Smooth muscle cell (in vitro differentiated cells): ENCODE results near the gene NYAP1. TPM values are rescaled to one million over a fixed set of nuclear protein-coding genes. Genes with fewer than 3 reads are reported as not detected.
"Not testable (repeated sequence)": the region's sequence is repeated elsewhere in the genome, so short reads cannot be mapped to it uniquely, and the experiment has no call there.

ENCODE experiments used
- DNase-seq: peaks from one replicate; lab custom pipeline; 2025; ENCODE audit not compliant: unreplicated experiment; lab: John Stamatoyannopoulos, UW
- H2AFZ ChIP-seq: fragments of 200-600 bp; sonication (generic); 2 replicates; pipeline ENCODE4 v1.6.0; 2016; ENCODE audit warnings: antibody characterized with exemption, low read depth, mild to moderate bottlenecking
- H3F3A ChIP-seq: fragments of 200-600 bp; sonication (generic); 2 replicates; pipeline ENCODE4 v1.6.0; 2017; ENCODE audit warnings: antibody characterized with exemption, low read depth
- H3K27ac ChIP-seq: fragments of 200-600 bp; sonication (generic); 2 replicates; pipeline ENCODE4 v1.5.1; 2016; ENCODE audit warnings: low read depth, mild to moderate bottlenecking
- H3K27me3 ChIP-seq: fragments of 200-600 bp; sonication (generic); 2 replicates; pipeline ENCODE4 v1.6.1; 2016; ENCODE audit warnings: low read depth, mild to moderate bottlenecking
- H3K36me3 ChIP-seq: fragments of 200-600 bp; sonication (generic); 2 replicates; pipeline ENCODE4 v1.5.1; 2016; ENCODE audit warnings: low read depth
- H3K4me1 ChIP-seq: fragments of 200-600 bp; sonication (generic); 2 replicates; pipeline ENCODE4 v1.5.1; 2016; ENCODE audit warnings: low read depth
- H3K4me2 ChIP-seq: fragments of 200-600 bp; sonication (generic); 2 replicates; pipeline ENCODE4 v1.6.0; 2016; ENCODE audit warnings: mild to moderate bottlenecking
- H3K4me3 ChIP-seq: fragments of 200-600 bp; sonication (generic); 2 replicates; pipeline ENCODE4 v1.5.1; 2016; ENCODE audit warnings: mild to moderate bottlenecking
- H3K79me2 ChIP-seq: fragments of 200-600 bp; sonication (generic); 2 replicates; pipeline ENCODE4 v1.6.0; 2016; ENCODE audit warnings: low read depth, mild to moderate bottlenecking
- H3K9ac ChIP-seq: fragments of 200-600 bp; sonication (generic); 2 replicates; pipeline ENCODE4 v1.6.0; 2016; ENCODE audit warnings: low read depth
- H3K9me3 ChIP-seq: fragments of 200-600 bp; sonication (generic); replicated peaks from 2 replicates; pipeline ENCODE4 v1.5.1; 2016; ENCODE audit warnings: low read depth
- H4K20me1 ChIP-seq: fragments of 200-600 bp; sonication (generic); 2 replicates; pipeline ENCODE4 v1.6.0; 2016; ENCODE audit warnings: low read depth
- CTCF ChIP-seq: fragments of 200-600 bp; sonication (generic); IDR thresholded peaks from 2 replicates; pipeline ENCODE4 v1.5.1; 2017; ENCODE audit warnings: borderline replicate concordance, mild to moderate bottlenecking, antibody characterized with exemption; ENCODE audit not compliant: insufficient read depth, poor library complexity, severe bottlenecking
- WGBS: methylation state at CpG from one replicate; pipeline ENCODE4 v1.1.7; 2016; ENCODE audit warnings: low lambda C conversion rate; 5-methylcytosine and 5-hydroxymethylcytosine counted together
- polyA plus RNA-seq: library from polyadenylated mRNA; unstranded; fragments of >200 nt; fragmentation: Nextera tagmentation; extraction: Ambion mirVana; gene quantifications from 2 replicates; pipeline ENCODE4 v1.2.1, GENCODE V29; 2016
- small RNA-seq: library from RNA; depleted of rRNA; stranded (forward); fragments of <200 nt; gene quantifications from one replicate; pipeline ENCODE3, GENCODE V24; 2014
- total RNA-seq: library from RNA; depleted of rRNA; stranded (reverse); fragments of >200 nt; gene quantifications from 2 replicates; pipeline ENCODE4 v1.2.3, GENCODE V29; 2014

NYAP1 gene
- total and polyA plus RNA-seq, 2 experiments from 2014 or later = 2.3 TPM; not detected in 1

DNA sequence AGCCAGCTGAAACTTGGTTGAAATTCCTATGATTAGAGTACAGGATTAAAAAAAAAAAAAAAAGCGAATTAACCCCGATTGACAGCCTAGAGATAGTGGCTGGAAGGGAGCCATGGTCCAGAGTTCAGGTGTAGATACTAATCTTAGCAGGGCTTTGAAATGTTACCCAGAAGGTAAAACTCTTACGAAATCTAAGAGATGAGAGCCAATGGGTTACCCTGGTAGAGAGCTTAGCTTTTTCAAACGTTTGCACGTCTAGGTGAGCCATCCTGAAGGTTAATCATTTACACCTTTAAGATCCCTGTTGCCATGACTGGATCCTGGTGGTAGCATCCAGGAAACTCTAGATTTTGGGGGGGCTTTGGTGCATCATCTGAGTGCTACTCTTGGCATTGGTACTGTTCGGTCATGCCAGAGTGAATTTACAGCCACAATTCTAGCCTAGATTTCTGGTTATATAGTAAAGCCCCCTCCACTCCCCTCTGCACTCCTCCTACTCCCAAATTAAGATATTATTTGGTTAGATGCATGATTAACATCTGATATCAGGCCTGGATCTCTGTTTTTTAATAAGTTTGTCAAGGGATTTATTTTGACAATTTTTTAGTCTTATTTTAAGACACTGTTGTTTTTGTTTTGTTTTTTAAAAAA lies 56.5 kb downstream of the NYAP1 start:
- Histone ChIP-seq H3F3A (no peaks in the 10 kb centered on the region), H3K9me3 (no peaks in the 10 kb centered on the region), H4K20me1 (no peaks in the 10 kb centered on the region), H3K36me3 (no peaks in the 10 kb centered on the region), H3K27ac (no peak overlapping the region), H3K4me2 (peak overlapping the region; percentile 92), H3K4me3 (peak overlapping the region; percentile 72), H3K9ac (no peak overlapping the region), H3K79me2 (no peaks in the 10 kb centered on the region), H3K4me1 (peaks cover 6% of the 10 kb centered on the region), H3K27me3 (no peaks in the 10 kb centered on the region), H2AFZ (no peak overlapping the region)
- no peak for DNase-seq
- no peak for TF ChIP-seq CTCF
- WGBS = 45% methylated on average over 6 of the region's 6 CpGs

DNA sequence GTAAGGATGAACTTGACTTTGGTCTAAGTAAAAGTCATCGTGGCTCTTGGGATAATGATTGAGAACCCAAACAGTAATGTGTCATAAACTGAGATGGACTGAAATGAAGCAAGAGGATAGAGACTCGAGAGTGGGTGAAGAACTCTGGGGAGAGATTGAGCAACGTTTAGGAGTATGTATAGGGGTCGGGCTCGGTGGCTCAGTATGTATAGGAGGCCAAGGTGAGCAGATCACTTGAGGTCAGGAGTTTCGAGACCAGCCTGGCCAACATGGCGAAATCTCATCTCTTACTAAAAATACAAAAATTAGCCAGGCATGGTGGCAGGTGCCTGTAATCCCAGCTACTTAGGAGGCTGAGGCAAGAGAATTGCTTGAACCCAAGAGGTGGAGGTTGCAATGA lies 57.6 kb downstream of the NYAP1 start:
- H4K20me1 ChIP-seq, H3K27ac ChIP-seq, H3K27me3 ChIP-seq, H3K4me2 ChIP-seq, H3K4me3 ChIP-seq, H3K9me3 ChIP-seq, H3K9ac ChIP-seq, H3K79me2 ChIP-seq, DNase-seq, H3K36me3 ChIP-seq, H3F3A ChIP-seq, H2AFZ ChIP-seq: not testable (repeated sequence)
- H3K4me1 ChIP-seq = peaks cover 17% of the 10 kb centered on the region
- 88% methylated on average over 7 of the region's 7 CpGs for WGBS

DNA sequence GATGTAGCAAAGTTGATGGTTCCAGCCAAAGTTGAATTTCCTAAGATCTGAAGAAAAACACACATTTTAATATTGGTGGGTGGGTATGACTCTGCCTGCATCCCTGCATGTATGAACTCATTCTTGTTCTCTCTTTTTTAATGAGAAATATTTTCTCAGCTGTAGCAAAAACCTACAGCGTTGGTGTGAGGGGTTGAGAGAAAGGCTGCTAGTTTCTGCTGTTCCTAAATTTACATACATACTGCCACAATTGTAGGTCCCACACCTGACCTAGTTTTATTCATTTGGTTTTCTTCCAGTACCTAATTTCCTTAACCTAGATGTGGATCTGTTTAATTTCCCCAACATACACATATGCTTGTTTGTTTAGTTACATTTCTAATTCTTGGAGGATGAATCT lies 59.9 kb downstream of the NYAP1 start:
- peaks cover 12% of the 10 kb centered on the region for H3F3A ChIP-seq
- H3K9me3 ChIP-seq = no peaks in the 10 kb centered on the region
- no peak for TF ChIP-seq CTCF
- no peak overlapping the region for H3K4me3 ChIP-seq
- no peak overlapping the region for H3K4me2 ChIP-seq
- whole genome bisulfite sequencing = 63% methylated on average over 1 of the region's 1 CpG
- H3K36me3 ChIP-seq = no peaks in the 10 kb centered on the region
- no peak overlapping the region for H3K27ac ChIP-seq
- peaks cover 21% of the 10 kb centered on the region for H3K4me1 ChIP-seq
- no peak overlapping the region for H3K9ac ChIP-seq
- no peaks in the 10 kb centered on the region for H3K79me2 ChIP-seq
- no peaks in the 10 kb centered on the region for H4K20me1 ChIP-seq
- H3K27me3 ChIP-seq = no peaks in the 10 kb centered on the region
- no peak for DNase-seq
- no peak overlapping the region for H2AFZ ChIP-seq

DNA sequence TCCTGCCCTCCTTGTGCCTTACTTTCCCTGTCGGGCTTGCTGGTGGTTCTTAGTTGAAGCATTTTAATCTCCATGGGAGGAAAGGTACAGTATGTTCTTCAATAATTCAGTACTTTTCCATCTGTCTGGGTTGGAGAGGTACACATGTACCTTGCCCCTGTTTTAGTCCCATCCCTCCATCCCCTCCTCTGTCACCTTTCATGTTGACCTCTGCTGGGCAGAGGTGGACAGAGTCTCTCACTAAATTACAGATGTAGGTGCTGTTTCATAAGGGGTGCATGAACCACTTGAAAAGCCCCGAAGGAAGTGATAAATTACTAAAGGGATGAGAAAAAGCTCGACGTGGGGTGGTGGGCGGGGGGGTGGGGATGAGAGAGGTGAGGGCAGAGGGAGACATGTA lies 60.7 kb downstream of the NYAP1 start:
- 49% methylated on average over 5 of the region's 5 CpGs for WGBS
- no peaks in the 10 kb centered on the region for H3K79me2 ChIP-seq
- H3K4me3 ChIP-seq = no peak overlapping the region
- no peaks in the 10 kb centered on the region for H3K27me3 ChIP-seq
- no peak overlapping the region for H3K9ac ChIP-seq
- H3K4me2 ChIP-seq = no peak overlapping the region
- no peaks in the 10 kb centered on the region for H4K20me1 ChIP-seq
- DNase-seq = no peak
- peaks cover 21% of the 10 kb centered on the region for H3K4me1 ChIP-seq
- no peaks in the 10 kb centered on the region for H3K36me3 ChIP-seq
- H3K27ac ChIP-seq = no peak overlapping the region
- TF ChIP-seq CTCF = no peak
- H3K9me3 ChIP-seq = no peaks in the 10 kb centered on the region
- no peak overlapping the region for H2AFZ ChIP-seq
- peaks cover 12% of the 10 kb centered on the region for H3F3A ChIP-seq

Small RNA genes within 50 kb of the gene (small RNA-seq; reads per million reads assigned to genes)
- gene RN7SL416P = not detected

Other genes starting within 250 kb of the NYAP1 start
- not detected in 2 replicates for gene SPDYE3, start 176.2 kb upstream of the NYAP1 start, total RNA-seq
- gene SPDYE3, start 176.2 kb upstream of the NYAP1 start, polyA plus RNA-seq = 1.8 and 3.4 TPM in 2 replicates
- gene PILRB, start 125.8 kb upstream of the NYAP1 start, total RNA-seq = 12.0 TPM in 2 replicates
- 10.1 and 14.5 TPM in 2 replicates for gene PILRB, start 125.8 kb upstream of the NYAP1 start, polyA plus RNA-seq
- gene PILRA, start 110.4 kb upstream of the NYAP1 start, total RNA-seq = 1.3 and 1.4 TPM in 2 replicates
- gene PILRA, start 110.4 kb upstream of the NYAP1 start, polyA plus RNA-seq = 1.8 and 2.0 TPM in 2 replicates
- 0.27 and 5.3 TPM in 2 replicates for gene ZCWPW1, start 55.2 kb upstream of the NYAP1 start, total RNA-seq
- gene ZCWPW1, start 55.2 kb upstream of the NYAP1 start, polyA plus RNA-seq = 3.8 and 3.9 TPM in 2 replicates
- 19.7 and 20.3 TPM in 2 replicates for gene MEPCE, start 54.1 kb upstream of the NYAP1 start, total RNA-seq
- gene MEPCE, start 54.1 kb upstream of the NYAP1 start, polyA plus RNA-seq = 14.8 and 14.9 TPM in 2 replicates
- gene PPP1R35, start 47.4 kb upstream of the NYAP1 start, total RNA-seq = 12.5 and 21.5 TPM in 2 replicates
- 41.6 and 46.0 TPM in 2 replicates for gene PPP1R35, start 47.4 kb upstream of the NYAP1 start, polyA plus RNA-seq
- not detected in 2 replicates for gene SPACDR, start 19.7 kb upstream of the NYAP1 start, total RNA-seq
- 0.58 and 2.2 TPM in 2 replicates for gene SPACDR, start 19.7 kb upstream of the NYAP1 start, polyA plus RNA-seq
- gene TSC22D4, start 4.7 kb upstream of the NYAP1 start, total RNA-seq = 14.5 and 20.0 TPM in 2 replicates
- gene TSC22D4, start 4.7 kb upstream of the NYAP1 start, polyA plus RNA-seq = 46.9 and 51.1 TPM in 2 replicates
- gene AGFG2, start 55.3 kb downstream of the NYAP1 start, total RNA-seq = 2.7 TPM in 2 replicates
- 4.0 and 8.4 TPM in 2 replicates for gene AGFG2, start 55.3 kb downstream of the NYAP1 start, polyA plus RNA-seq
- gene SAP25, start 90.0 kb downstream of the NYAP1 start, total RNA-seq = not detected in 2 replicates
- 1.9 and 2.6 TPM in 2 replicates for gene SAP25, start 90.0 kb downstream of the NYAP1 start, polyA plus RNA-seq
- 31.9 and 48.2 TPM in 2 replicates for gene LRCH4, start 102.2 kb downstream of the NYAP1 start, total RNA-seq
- gene LRCH4, start 102.2 kb downstream of the NYAP1 start, polyA plus RNA-seq = 58.5 and 68.2 TPM in 2 replicates
- 0.22 and 0.67 TPM in 2 replicates for gene FBXO24, start 102.4 kb downstream of the NYAP1 start, total RNA-seq
- 0.61 and 1.2 TPM in 2 replicates for gene FBXO24, start 102.4 kb downstream of the NYAP1 start, polyA plus RNA-seq
- gene PCOLCE, start 118.4 kb downstream of the NYAP1 start, total RNA-seq = 169 TPM in 2 replicates
- 526 and 754 TPM in 2 replicates for gene PCOLCE, start 118.4 kb downstream of the NYAP1 start, polyA plus RNA-seq
- 10.5 and 12.1 TPM in 2 replicates for gene MOSPD3, start 128.6 kb downstream of the NYAP1 start, total RNA-seq
- 46.9 and 47.8 TPM in 2 replicates for gene MOSPD3, start 128.6 kb downstream of the NYAP1 start, polyA plus RNA-seq
- gene TFR2, start 157.6 kb downstream of the NYAP1 start, total RNA-seq = 1.8 and 1.9 TPM in 2 replicates
- 3.2 TPM in 2 replicates for gene TFR2, start 157.6 kb downstream of the NYAP1 start, polyA plus RNA-seq
- not detected in 2 replicates for gene ACTL6B, start 172.5 kb downstream of the NYAP1 start, total RNA-seq
- not detected in 2 replicates for gene ACTL6B, start 172.5 kb downstream of the NYAP1 start, polyA plus RNA-seq
- 90.7 and 91.7 TPM in 2 replicates for gene GNB2, start 189.8 kb downstream of the NYAP1 start, total RNA-seq
- 219 and 238 TPM in 2 replicates for gene GNB2, start 189.8 kb downstream of the NYAP1 start, polyA plus RNA-seq
- gene GIGYF1, start 210.3 kb downstream of the NYAP1 start, total RNA-seq = 10.7 and 13.1 TPM in 2 replicates
- 8.5 and 11.8 TPM in 2 replicates for gene GIGYF1, start 210.3 kb downstream of the NYAP1 start, polyA plus RNA-seq
- 19.5 and 19.6 TPM in 2 replicates for gene POP7, start 222.2 kb downstream of the NYAP1 start, total RNA-seq
- 58.7 and 62.3 TPM in 2 replicates for gene POP7, start 222.2 kb downstream of the NYAP1 start, polyA plus RNA-seq
- not detected in 2 replicates for gene EPO, start 236.5 kb downstream of the NYAP1 start, total RNA-seq
- gene EPO, start 236.5 kb downstream of the NYAP1 start, polyA plus RNA-seq = not detected in 2 replicates
- not detected in 2 replicates for gene ZAN, start 249.7 kb downstream of the NYAP1 start, total RNA-seq
- gene ZAN, start 249.7 kb downstream of the NYAP1 start, polyA plus RNA-seq = not detected in 2 replicates